ENCODE results near the gene RSPH4A.

Gene RSPH4A

GRCh38 chr6:116615937-116616736 is at the start of gene RSPH4A:
RSPH4A (plus strand) TSS chr6:116616479; CDS start chr6:116616624, 145 bp downstream.
- ATAC-seq (peak; percentile 98), DNase-seq (ENCODE audit: low spot score in 2 of 2) (peak; percentile 32 to 75)
- Mint-ChIP-seq H3K9me3 (no peaks in the 10 kb centered on the region), H3K4me1 (peaks cover 14% of the 10 kb centered on the region), H3K36me3 (no peaks in the 10 kb centered on the region), H3K4me3 (peak within 1 kb of the TSS; percentile 76), H3K27ac (peak within 1 kb of the TSS; percentile 48)

- no peak for DNase-seq (ENCODE audit: low spot score in 2 of 2)
- no peak for ATAC-seq
- Mint-ChIP-seq H3K27ac (no peak overlapping the region), H3K36me3 (peaks cover 11% of the 10 kb centered on the region), H3K4me3 (no peak overlapping the region), H3K9me3 (no peaks in the 10 kb centered on the region), H3K4me1 (peaks cover 18% of the 10 kb centered on the region)
Observed at GRCh38 chr6:116568111-116568510, 48.2 kb upstream of the RSPH4A start.

GRCh38 chr6:116568821-116569755 is 47.2 kb upstream of the RSPH4A start:
- peaks cover 18% of the 10 kb centered on the region for H3K36me3 Mint-ChIP-seq
- H3K4me3 Mint-ChIP-seq: no peak overlapping the region
- peaks cover 24% of the 10 kb centered on the region for H3K4me1 Mint-ChIP-seq
- no peaks in the 10 kb centered on the region for H3K9me3 Mint-ChIP-seq
- ATAC-seq (no peak), DNase-seq (ENCODE audit: low spot score in 2 of 2) (no peak)
- no peak overlapping the region for H3K27ac Mint-ChIP-seq

GRCh38 chr6:116570856-116571682 is 45.2 kb upstream of the RSPH4A start, which contains the start of gene RWDD1:
RWDD1 (plus strand) TSS chr6:116571504; CDS start chr6:116571583, 79 bp downstream.
- Mint-ChIP-seq H3K36me3 (peaks cover 38% of the 10 kb centered on the region), H3K27ac (peak within 1 kb of the TSS; percentile 98), H3K4me3 (peak within 1 kb of the TSS; percentile 94), H3K4me1 (peaks cover 32% of the 10 kb centered on the region), H3K9me3 (no peaks in the 10 kb centered on the region)
- peak; percentile 97 for ATAC-seq
- peak; percentile 91 to 97 for DNase-seq (ENCODE audit: low spot score in 2 of 2)

GRCh38 chr6:116571683-116572000 is 44.6 kb upstream of the RSPH4A start:
- DNase-seq (ENCODE audit: low spot score in 2 of 2) (no peak), ATAC-seq (no peak)
- Mint-ChIP-seq H3K9me3 (no peaks in the 10 kb centered on the region), H3K27ac (peak overlapping the region; percentile 98), H3K36me3 (peaks cover 44% of the 10 kb centered on the region), H3K4me3 (peak overlapping the region; percentile 94), H3K4me1 (peaks cover 37% of the 10 kb centered on the region)

GRCh38 chr6:116572162-116572561 is 44.1 kb upstream of the RSPH4A start:
- DNase-seq (ENCODE audit: low spot score in 2 of 2): no peak
- H3K27ac Mint-ChIP-seq: peak overlapping the region; percentile 98

GRCh38 chr6:116575227-116575626 is 41.1 kb upstream of the RSPH4A start:
- H3K36me3 Mint-ChIP-seq: peaks cover 76% of the 10 kb centered on the region
- no peaks in the 10 kb centered on the region for H3K9me3 Mint-ChIP-seq
- H3K27ac Mint-ChIP-seq: peak overlapping the region; percentile 40
- H3K4me1 Mint-ChIP-seq: peaks cover 46% of the 10 kb centered on the region
- no peak overlapping the region for H3K4me3 Mint-ChIP-seq
- no peak for DNase-seq (ENCODE audit: low spot score in 2 of 2)
- no peak for ATAC-seq

More at GRCh38 chr6:116572162-116572561, 44.1 kb upstream of the RSPH4A start:
- Mint-ChIP-seq H3K4me1 (peaks cover 39% of the 10 kb centered on the region), H3K9me3 (no peaks in the 10 kb centered on the region), H3K36me3 (peaks cover 49% of the 10 kb centered on the region), H3K4me3 (peak overlapping the region; percentile 94)
- ATAC-seq: no peak

- no peak for DNase-seq (ENCODE audit: low spot score in 2 of 2)
- Mint-ChIP-seq H3K27ac (no peak overlapping the region), H3K4me1 (peaks cover 34% of the 10 kb centered on the region), H3K4me3 (no peak overlapping the region), H3K36me3 (peaks cover 88% of the 10 kb centered on the region), H3K9me3 (no peaks in the 10 kb centered on the region)
- ATAC-seq: no peak
Observed at GRCh38 chr6:116577486-116577885, 38.8 kb upstream of the RSPH4A start.

GRCh38 chr6:116578335-116578734 is 37.9 kb upstream of the RSPH4A start:
- DNase-seq (ENCODE audit: low spot score in 2 of 2) (no peak), ATAC-seq (no peak)
- H3K36me3 Mint-ChIP-seq: peaks cover 96% of the 10 kb centered on the region
- no peak overlapping the region for H3K27ac Mint-ChIP-seq
- peaks cover 25% of the 10 kb centered on the region for H3K4me1 Mint-ChIP-seq
- H3K4me3 Mint-ChIP-seq: no peak overlapping the region
- no peaks in the 10 kb centered on the region for H3K9me3 Mint-ChIP-seq

GRCh38 chr6:116579143-116579542 is 37.1 kb upstream of the RSPH4A start:
- Mint-ChIP-seq H3K4me3 (no peak overlapping the region), H3K27ac (no peak overlapping the region), H3K9me3 (no peaks in the 10 kb centered on the region), H3K36me3 (peaks cover 96% of the 10 kb centered on the region), H3K4me1 (peaks cover 21% of the 10 kb centered on the region)
- ATAC-seq (no peak), DNase-seq (ENCODE audit: low spot score in 2 of 2) (no peak)

GRCh38 chr6:116580198-116580597 is 36.1 kb upstream of the RSPH4A start:
- H3K9me3 Mint-ChIP-seq: no peaks in the 10 kb centered on the region
- DNase-seq (ENCODE audit: low spot score in 2 of 2): no peak
- ATAC-seq: no peak
- peaks cover 15% of the 10 kb centered on the region for H3K4me1 Mint-ChIP-seq
- H3K4me3 Mint-ChIP-seq: no peak overlapping the region
- H3K36me3 Mint-ChIP-seq: peaks cover 96% of the 10 kb centered on the region
- H3K27ac Mint-ChIP-seq: no peak overlapping the region

- peaks cover 95% of the 10 kb centered on the region for H3K36me3 Mint-ChIP-seq
Observed at GRCh38 chr6:116586276-116586675, 30.0 kb upstream of the RSPH4A start.

GRCh38 chr6:116586738-116587137 is 29.5 kb upstream of the RSPH4A start:
- no peak for ATAC-seq
- H3K4me3 Mint-ChIP-seq: no peak overlapping the region
- peaks cover 95% of the 10 kb centered on the region for H3K36me3 Mint-ChIP-seq
- no peak overlapping the region for H3K27ac Mint-ChIP-seq
- DNase-seq (ENCODE audit: low spot score in 2 of 2): no peak
- H3K4me1 Mint-ChIP-seq: no peaks in the 10 kb centered on the region
- H3K9me3 Mint-ChIP-seq: no peaks in the 10 kb centered on the region

More at GRCh38 chr6:116586276-116586675, 30.0 kb upstream of the RSPH4A start:
- no peaks in the 10 kb centered on the region for H3K9me3 Mint-ChIP-seq
- DNase-seq (ENCODE audit: low spot score in 2 of 2): no peak
- no peak for ATAC-seq
- H3K27ac Mint-ChIP-seq: no peak overlapping the region
- no peak overlapping the region for H3K4me3 Mint-ChIP-seq
- no peaks in the 10 kb centered on the region for H3K4me1 Mint-ChIP-seq

GRCh38 chr6:116595247-116595646 is 21.0 kb upstream of the RSPH4A start:
- no peak overlapping the region for H3K4me3 Mint-ChIP-seq
- H3K9me3 Mint-ChIP-seq: no peaks in the 10 kb centered on the region
- peaks cover 64% of the 10 kb centered on the region for H3K36me3 Mint-ChIP-seq
- no peak overlapping the region for H3K27ac Mint-ChIP-seq
- no peaks in the 10 kb centered on the region for H3K4me1 Mint-ChIP-seq
- DNase-seq (ENCODE audit: low spot score in 2 of 2) (no peak), ATAC-seq (no peak)

GRCh38 chr6:116596815-116597214 is 19.5 kb upstream of the RSPH4A start:
- no peak for ATAC-seq
- peaks cover 53% of the 10 kb centered on the region for H3K36me3 Mint-ChIP-seq
- DNase-seq (ENCODE audit: low spot score in 2 of 2): no peak

More at GRCh38 chr6:116596815-116597214, 19.5 kb upstream of the RSPH4A start:
- Mint-ChIP-seq H3K4me1 (no peaks in the 10 kb centered on the region), H3K9me3 (no peaks in the 10 kb centered on the region), H3K4me3 (no peak overlapping the region), H3K27ac (no peak overlapping the region)
